Measurements from ENCODE around the gene CFAP299.

DNA sequence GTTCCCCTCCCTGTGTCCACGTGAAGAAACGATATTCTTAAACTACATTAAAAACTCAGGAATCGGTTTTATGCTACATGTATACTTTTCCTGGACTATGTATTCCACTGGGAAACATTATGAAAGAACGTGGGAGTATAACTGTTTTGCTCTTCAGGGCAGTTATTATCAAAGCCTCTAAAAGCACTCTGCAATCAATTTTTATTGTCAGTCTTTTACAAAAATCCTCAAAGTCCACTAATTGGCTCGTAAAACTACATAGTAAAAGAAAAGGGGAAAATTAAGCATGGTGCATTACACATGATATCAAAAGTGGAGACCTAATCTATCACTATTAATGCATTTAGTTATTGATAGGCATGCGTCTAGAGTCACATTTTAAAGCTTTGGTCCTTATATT lies 11.4 kb upstream of the CFAP299 start:
- TF ChIP-seq, protein P1, sequence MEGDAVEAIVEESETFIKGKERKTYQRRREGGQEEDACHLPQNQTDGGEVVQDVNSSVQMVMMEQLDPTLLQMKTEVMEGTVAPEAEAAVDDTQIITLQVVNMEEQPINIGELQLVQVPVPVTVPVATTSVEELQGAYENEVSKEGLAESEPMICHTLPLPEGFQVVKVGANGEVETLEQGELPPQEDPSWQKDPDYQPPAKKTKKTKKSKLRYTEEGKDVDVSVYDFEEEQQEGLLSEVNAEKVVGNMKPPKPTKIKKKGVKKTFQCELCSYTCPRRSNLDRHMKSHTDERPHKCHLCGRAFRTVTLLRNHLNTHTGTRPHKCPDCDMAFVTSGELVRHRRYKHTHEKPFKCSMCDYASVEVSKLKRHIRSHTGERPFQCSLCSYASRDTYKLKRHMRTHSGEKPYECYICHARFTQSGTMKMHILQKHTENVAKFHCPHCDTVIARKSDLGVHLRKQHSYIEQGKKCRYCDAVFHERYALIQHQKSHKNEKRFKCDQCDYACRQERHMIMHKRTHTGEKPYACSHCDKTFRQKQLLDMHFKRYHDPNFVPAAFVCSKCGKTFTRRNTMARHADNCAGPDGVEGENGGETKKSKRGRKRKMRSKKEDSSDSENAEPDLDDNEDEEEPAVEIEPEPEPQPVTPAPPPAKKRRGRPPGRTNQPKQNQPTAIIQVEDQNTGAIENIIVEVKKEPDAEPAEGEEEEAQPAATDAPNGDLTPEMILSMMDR (IDR thresholded peaks at IDR 0.05; ENCODE audit: low read depth, low read length, poor library complexity, severe bottlenecking), result no peak
- TF ChIP-seq EZH2phosphoT487 (IDR thresholded peaks at IDR 0.05; ENCODE audit: borderline replicate concordance, low read length), result no peak

Data from DOHH2 (cell line).